Adrenal gland (tissue), 12 donors: ENCODE data around the gene PHKG2. TPM values are rescaled to one million over a fixed set of nuclear protein-coding genes. Genes with fewer than 3 reads are reported as not detected.

Source experiments
- DNase-seq, 7 donors: peaks; one replicate each; pipeline ENCODE4 v3.0.0-alpha.2; 2019 to 2020
- H3K27ac ChIP-seq, 5 donors: fragments of 200-600 bp; sonication (generic) in 4 of 5; 1 replicate in 3 of 5; 2 replicates in 2 of 5; pipeline versions ENCODE4 v1.5.1 to v1.8.0; 2016 to 2020; ENCODE audit warnings: mild to moderate bottlenecking in 1 of 5
- H3K27me3 ChIP-seq: fragments of 200-600 bp; 2 replicates; pipeline ENCODE4 v1.8.0; 2021
- H3K36me3 ChIP-seq, 2 donors: fragments of 200-600 bp; replicated peaks in 1 of 2; 1 replicate in 1 of 2; 2 replicates in 1 of 2; pipeline versions ENCODE4 v1.5.1 to v1.8.0; 2018 to 2022
- H3K4me1 ChIP-seq, 2 donors: fragments of 200-600 bp; replicated peaks in 1 of 2; 1 replicate in 1 of 2; 2 replicates in 1 of 2; pipeline versions ENCODE4 v1.5.1 to v1.8.0; 2018 to 2021
- H3K4me3 ChIP-seq, 4 donors: fragments of 200-600 bp; sonication (generic) in 3 of 4; one replicate each; pipeline ENCODE4 v1.5.1; 2016 to 2018
- H3K9me3 ChIP-seq, 3 donors: fragments of 200-600 bp; sonication (generic) in 1 of 3; replicated peaks in 1 of 3; 1 replicate in 2 of 3; 2 replicates in 1 of 3; pipeline versions ENCODE4 v1.5.1 to v1.8.0; 2016 to 2021
- POLR2A ChIP-seq, 2 donors: fragments of 450-650 bp; IDR thresholded peaks; one replicate each; pipeline ENCODE4 v1.6.1; 2017; ENCODE audit warnings: antibody characterized with exemption in 2 of 2, mild to moderate bottlenecking in 2 of 2, moderate library complexity in 1 of 2
- WGBS, 4 donors: extraction: QIAGEN DNeasy Blood & Tissue Kit in 2 of 4; methylation state at CpG; one replicate each; pipeline versions ENCODE4 v1.1.5 to v1.1.7; 2013 to 2017; 5-methylcytosine and 5-hydroxymethylcytosine counted together
- intact Hi-C, 2 donors: fragments of 100-400 bp; cut with DNase I; formaldehyde crosslinking; loops; one replicate each; pipeline versions ENCODE4 v1.14.1 to v1.15.0; 2022 to 2023
- polyA plus RNA-seq, 3 donors: library from polyadenylated mRNA; stranded (reverse); fragments of 200-250 nt in 2 of 3; fragments of 350-450 nt in 1 of 3; fragmentation: Illumina TruSeq in 1 of 3; extraction: RNeasy Lipid Tissue Mini Kit (QIAGEN cat#74804) in 1 of 3; gene quantifications; one replicate each; pipeline ENCODE4 v1.2.3, GENCODE V29; 2013 to 2014
- total RNA-seq, 9 donors: library from RNA; depleted of rRNA in 4 of 9; stranded (reverse); fragments of >200 nt in 4 of 9; fragments of 120-200 nt in 1 of 9; fragmentation: NEBNext Ultra II Directional in 1 of 9; extraction: Animal tissue kit (Norgen Biotek cat#: 25700) in 1 of 9; gene quantifications; one replicate each; pipeline versions ENCODE4 v1.1.0 to v1.2.4, GENCODE V29; 2013 to 2023
- TF ChIP-seq, protein P1 (sequence below), 6 experiments: fragments of 450-650 bp in 4 of 6; fragments of 200-600 bp in 2 of 6; sonication (generic) in 1 of 6; IDR thresholded peaks; 1 replicate in 5 of 6; 2 replicates in 1 of 6; pipeline versions ENCODE4 v1.5.1 to v1.8.0; 2016 to 2021; ENCODE audit warnings: antibody characterized with exemption in 6 of 6, mild to moderate bottlenecking in 2 of 6, moderate library complexity in 1 of 6
- donor health status: healthy with polysubstance abuse.
- donor health status: Bipolar disorder and iron deficiency.
- donor health status: DM: yes; HTN: yes; CAD: no.
- donor health status: DM: no; HTN: no; CAD: no.
- donor health status: DM: no; HTN: no; CAD: no.
- donor health status: DM: yes; HTN: yes; CAD: no.

The PHKG2 gene
- total and polyA plus RNA-seq, 12 donors, result 18.7 to 82.8 (median 35.2) TPM

DNA sequence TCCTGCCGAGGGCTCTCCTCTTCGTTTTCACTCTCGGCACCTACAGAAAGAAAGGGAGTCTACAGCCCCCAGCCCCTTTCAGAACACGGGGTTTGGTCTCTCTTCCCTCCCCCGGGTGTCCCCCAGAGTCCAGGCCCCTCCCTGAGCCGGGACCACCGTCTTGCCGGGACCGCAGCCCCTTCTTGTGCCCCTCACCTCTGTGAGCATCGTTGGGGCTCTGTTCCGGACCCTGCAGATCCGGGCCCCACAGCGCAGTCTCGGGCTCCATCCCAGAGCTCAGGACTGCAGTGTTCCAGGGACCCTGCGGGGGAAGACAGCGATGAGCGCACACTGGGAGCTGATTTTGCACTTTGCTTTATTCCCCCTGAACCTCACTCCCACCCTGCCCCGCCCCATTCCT is 36.0 kb downstream of the PHKG2 start:
- WGBS, 4 donors, result 80 to 97% (median 85%) methylated on average over 12 to 18 of the region's 18 CpGs
- Histone ChIP-seq H3K4me1 (peaks cover 11 to 15% of the 10 kb centered on the region in 2 donors), H3K27me3 (no peaks in the 10 kb centered on the region), H3K4me3 (no peak overlapping the region), H3K36me3 (peaks cover 0 to 30% of the 10 kb centered on the region in 2 donors), H3K27ac (no peak overlapping the region), H3K9me3 (no peaks in the 10 kb centered on the region)
- intact Hi-C loops, result loop anchor here in 1 of 2 donors (10.0 kb wide), 1 partner anchor 91 kb away; no protein-coding TSS in a partner anchor
- no peak for TF ChIP-seq POLR2A (IDR thresholded peaks at IDR 0.05)
- TF ChIP-seq, protein P1, sequence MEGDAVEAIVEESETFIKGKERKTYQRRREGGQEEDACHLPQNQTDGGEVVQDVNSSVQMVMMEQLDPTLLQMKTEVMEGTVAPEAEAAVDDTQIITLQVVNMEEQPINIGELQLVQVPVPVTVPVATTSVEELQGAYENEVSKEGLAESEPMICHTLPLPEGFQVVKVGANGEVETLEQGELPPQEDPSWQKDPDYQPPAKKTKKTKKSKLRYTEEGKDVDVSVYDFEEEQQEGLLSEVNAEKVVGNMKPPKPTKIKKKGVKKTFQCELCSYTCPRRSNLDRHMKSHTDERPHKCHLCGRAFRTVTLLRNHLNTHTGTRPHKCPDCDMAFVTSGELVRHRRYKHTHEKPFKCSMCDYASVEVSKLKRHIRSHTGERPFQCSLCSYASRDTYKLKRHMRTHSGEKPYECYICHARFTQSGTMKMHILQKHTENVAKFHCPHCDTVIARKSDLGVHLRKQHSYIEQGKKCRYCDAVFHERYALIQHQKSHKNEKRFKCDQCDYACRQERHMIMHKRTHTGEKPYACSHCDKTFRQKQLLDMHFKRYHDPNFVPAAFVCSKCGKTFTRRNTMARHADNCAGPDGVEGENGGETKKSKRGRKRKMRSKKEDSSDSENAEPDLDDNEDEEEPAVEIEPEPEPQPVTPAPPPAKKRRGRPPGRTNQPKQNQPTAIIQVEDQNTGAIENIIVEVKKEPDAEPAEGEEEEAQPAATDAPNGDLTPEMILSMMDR (IDR thresholded peaks at IDR 0.05), result no peak
- no peak for DNase-seq

GRCh38 chr16:30785126-30786106 is 37.2 kb downstream of the PHKG2 start:
- peak in 1 of 2 donors; percentile 50 for TF ChIP-seq POLR2A (IDR thresholded peaks at IDR 0.05)
- TF ChIP-seq, protein P1 (IDR thresholded peaks at IDR 0.05), result no peak
- intact Hi-C loops, result loop anchor here in 1 of 2 donors (10.0 kb wide), 1 partner anchor 89 kb away; no protein-coding TSS in a partner anchor
- 70 to 75% (median 72%) methylated on average over 7 of the region's 7 CpGs for WGBS, 4 donors
- Histone ChIP-seq H3K4me1 (peaks cover 11 to 15% of the 10 kb centered on the region in 2 donors), H3K27me3 (no peaks in the 10 kb centered on the region), H3K27ac (peak overlapping the region in 3 of 5 donors; percentile 84 to 91 (median 86)), H3K4me3 (peak overlapping the region in 1 of 4 donors; percentile 99), H3K36me3 (peaks cover 0 to 30% of the 10 kb centered on the region in 2 donors), H3K9me3 (no peaks in the 10 kb centered on the region)
- peak in 6 of 7 donors; percentile 69 to 87 (median 75) for DNase-seq

GRCh38 chr16:30786115-30786935 is 38.1 kb downstream of the PHKG2 start:
- no peaks in the 10 kb centered on the region for H3K9me3 ChIP-seq
- intact Hi-C loops, result loop anchor here in 1 of 2 donors (10.0 kb wide), 1 partner anchor 88 kb away; no protein-coding TSS in a partner anchor
- peaks cover 0 to 30% of the 10 kb centered on the region in 2 donors for H3K36me3 ChIP-seq
- H3K27ac ChIP-seq, result peak overlapping the region in 4 of 5 donors; percentile 80 to 91 (median 85)
- 2 to 20% (median 5%) methylated on average over 16 to 56 of the region's 57 CpGs for WGBS, 4 donors
- H3K4me3 ChIP-seq, result peak overlapping the region in 3 of 4 donors; percentile 40 to 99 (median 89)
- TF ChIP-seq POLR2A (IDR thresholded peaks at IDR 0.05), result peak in 1 of 2 donors; percentile 57
- TF ChIP-seq, protein P1 (IDR thresholded peaks at IDR 0.05), result no peak
- peak; percentile 56 to 77 (median 75) for DNase-seq
- peaks cover 11 to 15% of the 10 kb centered on the region in 2 donors for H3K4me1 ChIP-seq
- H3K27me3 ChIP-seq, result no peaks in the 10 kb centered on the region
